ENCODE data around the gene SMAD6.

Gene SMAD6

DNA sequence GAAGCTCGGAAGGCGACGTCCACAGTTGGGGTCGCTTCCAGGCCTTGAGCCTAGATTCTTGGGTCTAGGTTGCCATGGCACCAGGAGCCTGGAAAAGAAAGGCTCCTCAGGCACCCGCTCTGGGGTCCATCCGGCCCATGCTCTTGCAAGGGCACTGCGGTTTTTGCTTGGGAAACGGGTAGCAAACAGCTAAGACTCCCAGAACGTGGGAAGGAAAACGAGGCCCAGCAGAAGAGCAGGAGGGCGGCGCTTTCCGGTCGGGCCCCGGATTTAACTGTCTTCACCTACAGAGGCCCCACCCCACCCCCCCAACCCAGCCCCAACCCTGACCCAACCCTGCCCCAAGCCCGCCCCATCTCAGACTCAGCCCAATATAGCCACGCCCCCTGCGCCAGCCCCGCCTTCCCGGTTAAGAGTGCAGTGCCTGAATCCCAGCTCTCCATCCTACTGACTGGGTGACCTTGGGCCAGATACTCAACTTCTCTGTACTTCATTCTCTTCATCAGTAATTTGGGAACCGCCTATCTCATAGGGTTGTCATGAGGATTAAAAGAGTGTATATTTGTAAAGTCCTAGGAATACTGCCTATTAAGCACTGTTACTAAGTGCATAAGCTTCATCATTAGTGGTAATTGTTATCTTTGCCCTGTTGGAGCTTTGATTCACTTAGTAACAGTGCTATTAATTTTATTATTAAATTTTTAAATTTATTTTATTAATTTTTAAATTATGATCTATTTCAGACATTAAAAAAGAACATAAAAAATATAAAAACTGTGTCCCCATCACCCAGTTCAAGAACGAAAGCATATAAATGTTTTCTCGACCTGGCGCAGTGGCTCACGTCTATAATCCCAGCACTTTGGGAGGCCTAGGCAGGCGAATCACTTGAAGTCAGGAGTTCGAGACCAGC lies 28.4 kb upstream of the SMAD6 start:
- no peak overlapping the region for H2AFZ ChIP-seq (ENCODE audit: low read length)
- H3K4me3 ChIP-seq (ENCODE audit: low read length), result no peak overlapping the region
- no peaks in the 10 kb centered on the region for H4K20me1 ChIP-seq (ENCODE audit: insufficient read depth, low read length)
- TF ChIP-seq EZH2phosphoT487 (IDR thresholded peaks at IDR 0.05; ENCODE audit: low read length), result no peak
- no peak for TF ChIP-seq EZH2 (optimal IDR thresholded peaks at IDR 0.05; ENCODE audit: low read depth, low read length)
- TF ChIP-seq, protein P1, sequence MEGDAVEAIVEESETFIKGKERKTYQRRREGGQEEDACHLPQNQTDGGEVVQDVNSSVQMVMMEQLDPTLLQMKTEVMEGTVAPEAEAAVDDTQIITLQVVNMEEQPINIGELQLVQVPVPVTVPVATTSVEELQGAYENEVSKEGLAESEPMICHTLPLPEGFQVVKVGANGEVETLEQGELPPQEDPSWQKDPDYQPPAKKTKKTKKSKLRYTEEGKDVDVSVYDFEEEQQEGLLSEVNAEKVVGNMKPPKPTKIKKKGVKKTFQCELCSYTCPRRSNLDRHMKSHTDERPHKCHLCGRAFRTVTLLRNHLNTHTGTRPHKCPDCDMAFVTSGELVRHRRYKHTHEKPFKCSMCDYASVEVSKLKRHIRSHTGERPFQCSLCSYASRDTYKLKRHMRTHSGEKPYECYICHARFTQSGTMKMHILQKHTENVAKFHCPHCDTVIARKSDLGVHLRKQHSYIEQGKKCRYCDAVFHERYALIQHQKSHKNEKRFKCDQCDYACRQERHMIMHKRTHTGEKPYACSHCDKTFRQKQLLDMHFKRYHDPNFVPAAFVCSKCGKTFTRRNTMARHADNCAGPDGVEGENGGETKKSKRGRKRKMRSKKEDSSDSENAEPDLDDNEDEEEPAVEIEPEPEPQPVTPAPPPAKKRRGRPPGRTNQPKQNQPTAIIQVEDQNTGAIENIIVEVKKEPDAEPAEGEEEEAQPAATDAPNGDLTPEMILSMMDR (IDR thresholded peaks at IDR 0.05; ENCODE audit: low read length), result no peak
- no peaks in the 10 kb centered on the region for H3F3A ChIP-seq (ENCODE audit: insufficient read depth, low read length)
- DNase-seq, result peak; percentile 24
- H3K9ac ChIP-seq (ENCODE audit: low read length), result no peak overlapping the region
- no peaks in the 10 kb centered on the region for H3K36me3 ChIP-seq (replicated peaks; ENCODE audit: insufficient read depth, low read length)
- no peaks in the 10 kb centered on the region for H3K9me3 ChIP-seq (replicated peaks; ENCODE audit: insufficient read depth, low read length)
- H3K4me2 ChIP-seq (ENCODE audit: low read depth, low read length), result no peak overlapping the region
- H3K9me2 ChIP-seq (replicated peaks; ENCODE audit: insufficient read depth, low read length), result no peaks in the 10 kb centered on the region
- no peaks in the 10 kb centered on the region for H3K79me2 ChIP-seq (ENCODE audit: low read length)
- H3K27ac ChIP-seq (ENCODE audit: low read length), result no peak overlapping the region
- no peaks in the 10 kb centered on the region for H3K4me1 ChIP-seq (ENCODE audit: low read length)
- no peaks in the 10 kb centered on the region for H3K27me3 ChIP-seq (replicated peaks; ENCODE audit: insufficient read depth, low read length)

DNA sequence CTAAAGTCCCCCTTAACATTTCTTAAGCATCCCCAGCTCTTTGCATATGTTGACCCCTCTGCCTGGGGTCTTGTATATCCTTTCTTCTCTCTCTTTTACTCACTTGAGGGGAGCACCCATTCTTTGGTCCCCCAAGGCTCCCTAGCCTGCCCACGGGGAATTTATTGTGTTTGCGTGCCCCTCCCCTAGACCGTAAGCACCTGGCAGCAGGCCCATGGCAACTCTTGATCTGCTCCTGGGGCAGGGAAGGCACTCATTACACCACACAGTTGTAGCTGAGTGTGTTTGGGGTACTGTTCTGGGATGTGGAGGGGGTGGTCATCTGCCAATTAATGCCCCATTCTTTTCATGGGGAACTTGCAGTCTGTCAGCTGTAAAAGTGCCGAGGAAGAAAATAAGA lies 27.3 kb upstream of the SMAD6 start:
- Histone ChIP-seq H3K79me2 (ENCODE audit: low read length) (no peaks in the 10 kb centered on the region), H3K9me3 (replicated peaks; ENCODE audit: insufficient read depth, low read length) (no peaks in the 10 kb centered on the region), H3K27me3 (replicated peaks; ENCODE audit: insufficient read depth, low read length) (no peaks in the 10 kb centered on the region), H3K4me1 (ENCODE audit: low read length) (peaks cover 3% of the 10 kb centered on the region; the same call in 1 of the 2 replicates), H3K27ac (ENCODE audit: low read length) (no peak overlapping the region), H2AFZ (ENCODE audit: low read length) (no peak overlapping the region), H3K36me3 (replicated peaks; ENCODE audit: insufficient read depth, low read length) (no peaks in the 10 kb centered on the region), H3K4me3 (ENCODE audit: low read length) (no peak overlapping the region), H3K9me2 (replicated peaks; ENCODE audit: insufficient read depth, low read length) (no peaks in the 10 kb centered on the region), H3K9ac (ENCODE audit: low read length) (no peak overlapping the region), H3K4me2 (ENCODE audit: low read depth, low read length) (no peak overlapping the region), H4K20me1 (ENCODE audit: insufficient read depth, low read length) (no peaks in the 10 kb centered on the region), H3F3A (ENCODE audit: insufficient read depth, low read length) (no peaks in the 10 kb centered on the region)
- no peak for DNase-seq
- no peak for TF ChIP-seq EZH2 (optimal IDR thresholded peaks at IDR 0.05; ENCODE audit: low read depth, low read length)
- TF ChIP-seq, protein P1 (IDR thresholded peaks at IDR 0.05; ENCODE audit: low read length), result no peak
- no peak for TF ChIP-seq EZH2phosphoT487 (IDR thresholded peaks at IDR 0.05; ENCODE audit: low read length)

DNA sequence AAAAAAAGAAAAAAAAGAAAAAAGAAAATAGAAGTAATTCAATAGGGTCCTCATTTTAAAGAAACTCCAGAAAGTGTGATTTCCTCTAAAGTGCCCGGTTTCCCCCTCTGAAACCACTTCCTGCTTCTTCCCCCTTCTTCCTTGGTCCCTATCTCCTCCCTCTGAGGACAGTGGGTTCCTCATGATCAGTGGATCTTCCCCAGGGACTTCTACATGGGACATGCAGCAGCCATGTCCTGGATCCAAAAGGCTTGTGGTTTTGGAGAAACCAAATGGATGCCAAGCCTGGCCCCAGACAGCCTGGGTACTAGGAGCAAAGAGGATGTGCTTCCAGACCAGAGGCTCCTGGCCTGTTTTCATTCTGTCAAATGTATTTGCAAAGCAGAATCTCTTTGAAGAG lies 26.6 kb upstream of the SMAD6 start:
- H3F3A ChIP-seq (ENCODE audit: insufficient read depth, low read length), result no peaks in the 10 kb centered on the region
- no peaks in the 10 kb centered on the region for H4K20me1 ChIP-seq (ENCODE audit: insufficient read depth, low read length)
- H3K27ac ChIP-seq (ENCODE audit: low read length), result no peak overlapping the region
- H3K79me2 ChIP-seq (ENCODE audit: low read length), result no peaks in the 10 kb centered on the region
- H3K9me2 ChIP-seq (replicated peaks; ENCODE audit: insufficient read depth, low read length), result no peaks in the 10 kb centered on the region
- H2AFZ ChIP-seq (ENCODE audit: low read length), result no peak overlapping the region
- no peak for DNase-seq
- no peak for TF ChIP-seq EZH2 (optimal IDR thresholded peaks at IDR 0.05; ENCODE audit: low read depth, low read length)
- no peak for TF ChIP-seq EZH2phosphoT487 (IDR thresholded peaks at IDR 0.05; ENCODE audit: low read length)
- H3K4me3 ChIP-seq (ENCODE audit: low read length), result no peak overlapping the region
- no peak overlapping the region for H3K4me2 ChIP-seq (ENCODE audit: low read depth, low read length)
- H3K27me3 ChIP-seq (replicated peaks; ENCODE audit: insufficient read depth, low read length), result no peaks in the 10 kb centered on the region
- no peak overlapping the region for H3K9ac ChIP-seq (ENCODE audit: low read length)
- H3K36me3 ChIP-seq (replicated peaks; ENCODE audit: insufficient read depth, low read length), result no peaks in the 10 kb centered on the region
- H3K4me1 ChIP-seq (ENCODE audit: low read length), result peaks cover 10% of the 10 kb centered on the region
- no peaks in the 10 kb centered on the region for H3K9me3 ChIP-seq (replicated peaks; ENCODE audit: insufficient read depth, low read length)

DNA sequence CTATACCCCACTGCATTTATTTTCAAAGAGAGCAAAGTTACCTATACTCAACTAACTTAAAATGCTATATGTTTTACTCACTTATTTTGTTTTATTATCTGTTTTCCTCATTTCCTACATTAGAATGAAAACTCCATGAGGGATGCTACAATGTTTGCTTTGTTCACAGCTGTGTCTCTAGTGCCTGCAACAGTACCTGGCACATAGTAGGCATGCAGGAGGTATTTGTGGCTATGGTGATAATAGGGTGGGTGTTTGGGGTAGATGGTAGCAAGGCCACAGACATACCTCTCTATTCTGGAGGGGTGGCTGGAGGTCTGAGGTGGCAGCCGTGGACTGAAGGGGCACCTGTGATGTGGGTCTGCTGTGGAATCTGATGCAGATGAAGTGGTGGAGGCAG lies 24.7 kb upstream of the SMAD6 start:
- Histone ChIP-seq H3K36me3 (replicated peaks; ENCODE audit: insufficient read depth, low read length) (no peaks in the 10 kb centered on the region), H3K9ac (ENCODE audit: low read length) (no peak overlapping the region), H3K4me3 (ENCODE audit: low read length) (no peak overlapping the region), H3K27ac (ENCODE audit: low read length) (no peak overlapping the region), H3F3A (ENCODE audit: insufficient read depth, low read length) (0 out of 2 replicates have a peak, but pooled peaks cover 5% of the 10 kb centered on the region), H3K79me2 (ENCODE audit: low read length) (no peaks in the 10 kb centered on the region), H4K20me1 (ENCODE audit: insufficient read depth, low read length) (no peaks in the 10 kb centered on the region), H3K4me2 (ENCODE audit: low read depth, low read length) (no peak overlapping the region), H3K9me3 (replicated peaks; ENCODE audit: insufficient read depth, low read length) (no peaks in the 10 kb centered on the region), H3K27me3 (replicated peaks; ENCODE audit: insufficient read depth, low read length) (no peaks in the 10 kb centered on the region), H2AFZ (ENCODE audit: low read length) (no peak overlapping the region), H3K9me2 (replicated peaks; ENCODE audit: insufficient read depth, low read length) (no peaks in the 10 kb centered on the region), H3K4me1 (ENCODE audit: low read length) (peaks cover 19% of the 10 kb centered on the region)
- no peak for DNase-seq
- TF ChIP-seq EZH2 (optimal IDR thresholded peaks at IDR 0.05; ENCODE audit: low read depth, low read length) (no peak), EZH2phosphoT487 (IDR thresholded peaks at IDR 0.05; ENCODE audit: low read length) (no peak)

Data from MM.1S (cell line).